HCEC 1CT (cell line): ENCODE measurements around the gene GTF2IRD1.
"Not testable (repeated sequence)": the region's sequence is repeated elsewhere in the genome, so short reads cannot be mapped to it uniquely, and the experiment has no call there.

Source experiments
- DNase-seq: peaks from one replicate; pipeline ENCODE4 v3.0.0-alpha.2; 2017

GTF2IRD1 gene

DNA sequence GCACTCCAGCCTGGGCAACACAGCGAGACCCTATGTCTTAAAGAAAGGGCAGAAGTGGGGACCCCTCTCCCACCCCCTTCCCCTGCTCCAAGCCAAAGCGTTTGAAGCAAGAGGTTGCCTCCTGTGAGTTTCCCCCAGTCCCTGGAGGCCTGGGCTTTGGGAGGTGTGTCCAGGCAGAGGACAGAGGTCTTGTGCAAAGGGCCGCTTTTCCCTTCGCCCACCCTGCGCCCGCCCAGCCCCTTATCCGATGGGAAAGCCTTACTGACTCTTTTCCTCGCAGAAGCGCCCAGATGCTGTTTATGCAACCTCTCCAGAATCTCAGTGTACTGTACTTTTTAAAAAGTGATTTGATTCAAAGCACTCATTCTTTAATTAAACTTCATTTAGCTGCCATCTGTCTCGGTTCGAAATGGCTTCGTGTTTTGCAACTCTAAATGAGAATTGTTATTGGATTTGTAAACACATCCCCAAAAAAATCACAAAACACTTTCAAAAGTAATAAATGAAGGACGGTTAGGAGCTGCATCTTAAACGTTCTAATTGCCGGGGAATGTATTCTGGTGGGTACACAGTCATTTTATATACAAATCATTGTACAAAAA, 153.3 kb downstream of the GTF2IRD1 start:
- DNase-seq, result no peak

DNA sequence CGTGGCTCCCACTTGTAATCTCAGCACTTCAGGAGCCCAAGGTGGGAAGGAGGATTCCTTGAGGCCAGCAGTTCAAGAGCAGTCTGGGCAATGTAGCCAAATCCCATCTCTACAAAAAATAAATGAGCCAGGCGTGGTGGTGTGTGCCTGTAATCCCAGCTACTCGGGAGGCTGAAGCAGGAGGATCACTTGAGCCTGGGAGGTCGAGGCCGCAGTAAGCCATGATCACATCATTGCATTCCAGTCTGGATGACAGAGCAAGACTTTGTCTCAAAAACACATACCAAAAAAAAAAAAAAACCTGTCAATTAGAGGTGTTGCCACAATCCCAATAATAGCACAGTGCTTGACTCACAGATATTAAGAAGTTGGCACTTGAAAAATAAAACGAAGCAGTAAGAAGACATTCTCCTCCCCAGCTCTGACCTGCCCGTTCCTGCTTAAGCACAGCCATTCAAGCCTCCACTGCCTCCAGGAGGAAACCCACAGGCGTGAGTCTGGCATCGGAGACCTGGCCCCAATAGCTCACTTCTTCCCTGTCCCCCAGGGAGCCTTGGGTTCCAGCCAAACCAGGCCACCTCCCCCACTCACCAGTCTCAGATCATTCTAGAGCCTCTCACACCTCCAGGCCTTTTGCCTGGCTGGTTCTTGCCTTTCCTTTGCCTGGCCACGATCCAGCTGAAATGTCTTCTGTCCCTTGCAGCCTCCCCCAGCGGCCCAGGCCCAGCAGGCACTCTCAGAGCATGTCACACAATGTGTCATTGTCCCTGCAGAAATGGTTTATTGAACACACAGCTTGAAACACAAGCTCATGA, 158.5 kb downstream of the GTF2IRD1 start:
- DNase-seq, result no peak

DNA sequence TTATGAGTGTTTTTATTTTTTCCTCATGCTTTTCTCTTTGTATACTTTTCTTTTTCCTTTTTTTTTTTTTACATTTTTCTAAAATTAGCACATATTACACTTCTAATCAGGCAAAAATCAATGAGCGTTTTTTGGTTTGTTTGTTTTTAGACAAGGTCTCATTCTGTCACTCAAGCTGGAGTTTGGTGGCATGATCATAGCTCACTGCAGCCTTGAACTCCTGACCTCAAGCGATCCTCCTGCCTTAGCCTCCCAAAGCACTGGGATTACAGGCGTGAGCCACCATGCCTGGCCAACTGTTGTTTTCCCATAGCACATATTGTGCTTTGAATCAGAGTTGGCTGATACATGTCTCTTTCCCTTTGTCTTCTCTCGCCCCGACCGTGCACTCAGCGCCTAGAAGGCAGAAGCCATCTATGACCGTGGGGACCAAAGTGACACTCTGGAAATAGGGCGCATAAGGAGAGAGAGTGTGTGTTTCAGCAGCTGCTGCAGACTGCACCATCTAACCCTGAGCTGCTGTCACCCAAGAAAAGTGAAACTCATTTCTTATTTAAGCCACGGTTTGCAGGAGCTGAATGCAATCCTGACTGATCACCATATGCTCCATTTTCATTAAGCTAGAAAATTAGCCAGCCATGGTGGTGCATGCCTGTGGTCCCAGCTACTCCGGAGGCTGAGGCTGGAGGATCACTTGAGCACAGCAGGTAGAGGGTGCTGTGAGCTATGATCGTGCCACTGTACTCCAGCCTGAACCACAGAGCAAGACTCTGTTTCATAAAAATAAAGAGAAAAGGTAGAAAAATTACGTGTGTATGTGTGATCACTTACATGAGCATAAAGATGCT, 162.5 kb downstream of the GTF2IRD1 start:
- no peak for DNase-seq

DNA sequence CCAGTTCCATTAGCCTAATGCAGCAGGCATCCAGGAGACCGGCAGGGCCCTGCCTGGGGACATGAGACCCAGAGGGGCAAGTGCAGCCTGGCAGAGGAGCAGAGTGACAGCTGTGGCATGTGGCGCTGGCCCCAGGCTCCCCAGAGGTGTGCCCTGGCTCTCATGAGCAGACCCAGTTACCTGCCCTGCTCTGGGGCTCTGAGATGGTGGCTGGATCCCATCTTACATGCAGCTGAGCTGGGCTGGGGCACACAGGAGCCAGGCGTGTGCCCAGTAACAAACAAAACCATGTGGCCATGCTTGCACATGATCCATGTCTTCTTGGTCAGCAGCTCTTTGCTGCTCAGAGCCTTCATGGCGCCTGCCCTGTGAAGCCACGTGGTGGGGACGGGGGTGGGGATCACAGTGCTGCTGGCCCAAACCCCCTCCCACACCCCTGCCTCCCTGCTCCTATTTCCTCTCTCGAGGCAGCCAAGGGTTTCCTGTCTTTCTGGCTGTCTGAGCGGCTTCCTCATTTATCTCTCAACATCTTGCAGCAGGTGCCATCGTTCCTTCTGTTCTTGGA, 163.6 kb downstream of the GTF2IRD1 start:
- no peak for DNase-seq

DNA sequence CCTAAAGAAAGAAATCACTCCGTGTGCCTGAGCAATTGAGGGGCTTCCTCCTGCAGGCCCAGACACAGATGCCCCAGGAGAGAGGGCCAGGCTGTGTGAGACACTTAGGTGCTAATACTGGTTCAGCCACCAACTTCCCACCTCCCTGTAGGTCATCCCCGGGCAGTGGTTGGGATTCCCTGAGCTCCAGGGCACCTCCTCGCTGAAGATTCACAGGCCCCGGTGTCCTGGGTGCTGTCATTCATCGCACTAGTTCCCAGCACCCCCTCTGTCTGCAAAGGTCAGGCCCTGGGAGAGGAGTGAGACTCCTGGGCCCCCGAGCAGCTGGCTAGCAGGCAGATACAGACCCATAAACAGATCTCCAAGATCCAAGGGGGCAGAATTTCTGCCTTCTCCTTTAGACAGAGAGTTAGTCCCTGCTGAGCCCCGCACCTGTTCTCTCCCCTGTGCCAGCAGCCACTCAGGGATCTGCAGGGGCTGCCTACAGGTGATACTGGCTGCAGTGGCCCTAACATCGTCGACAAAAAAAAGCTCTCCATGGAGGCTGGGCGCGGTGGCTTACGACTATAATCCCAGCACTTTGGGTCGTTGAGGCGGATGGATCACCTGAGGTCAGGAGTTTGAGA, 165.6 kb downstream of the GTF2IRD1 start:
- no peak for DNase-seq

DNA sequence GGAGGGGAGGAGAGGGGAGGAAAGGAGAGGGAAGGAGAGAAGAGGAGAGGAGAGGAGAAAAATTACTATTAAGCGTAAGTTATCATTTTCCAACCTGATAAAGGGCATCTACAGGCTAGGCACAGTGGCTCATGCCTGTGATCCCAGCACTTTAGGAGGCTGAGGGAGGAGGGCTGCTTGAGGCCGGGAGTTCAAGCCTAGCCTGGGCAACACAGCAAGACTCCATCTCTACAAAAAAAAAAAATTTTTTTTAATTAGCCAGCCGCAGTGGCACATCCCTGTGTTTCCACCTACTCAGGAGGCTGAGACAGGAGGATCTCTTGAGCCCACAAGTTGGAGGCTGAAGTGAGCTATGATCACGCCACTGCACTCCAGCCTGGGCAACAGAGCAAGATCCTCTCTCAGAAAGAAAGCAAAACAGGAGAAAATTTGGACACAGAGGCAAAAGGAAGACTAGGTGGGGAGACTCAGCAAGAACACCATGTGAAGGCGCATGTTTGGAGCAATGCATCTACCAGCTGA, 168.6 kb downstream of the GTF2IRD1 start:
- DNase-seq, result no peak

DNA sequence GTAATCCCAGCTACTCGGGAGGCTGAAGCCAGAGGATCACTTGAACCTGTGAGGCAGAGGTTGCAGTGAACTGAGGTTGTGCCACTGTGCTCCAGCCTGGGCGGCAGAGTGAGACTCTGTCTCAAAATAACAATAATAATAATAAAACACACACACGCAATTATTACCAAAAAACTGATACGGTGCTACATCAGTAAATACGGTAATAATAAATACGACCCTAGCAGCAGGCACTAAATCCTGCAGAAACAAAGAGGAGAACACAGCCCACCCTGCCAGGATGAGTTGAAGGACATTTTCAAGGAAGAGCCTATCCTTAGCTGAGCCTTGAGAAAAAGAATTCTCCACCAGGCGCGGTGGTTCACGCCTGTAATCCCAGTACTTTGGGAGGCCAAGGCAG, 169.4 kb downstream of the GTF2IRD1 start:
- no peak for DNase-seq

DNA sequence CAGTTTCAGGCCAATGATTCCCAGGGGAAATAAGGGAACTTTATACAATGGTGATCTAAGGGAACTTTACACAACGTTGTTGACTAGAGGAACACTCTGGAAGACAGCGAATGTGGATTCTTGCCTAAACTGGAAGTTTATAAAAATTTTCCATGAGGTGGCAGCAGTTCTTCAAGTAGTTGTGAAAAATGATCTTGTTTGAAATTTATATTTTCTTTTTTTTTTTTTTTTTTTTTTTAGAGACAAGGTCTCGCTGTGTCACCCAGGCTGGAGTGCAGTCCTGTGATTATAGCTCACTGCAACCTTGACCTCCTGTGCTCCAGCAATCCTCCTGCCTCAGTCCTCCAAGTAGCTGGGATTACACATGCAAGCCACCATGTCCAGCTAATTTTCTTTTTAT, 171.7 kb downstream of the GTF2IRD1 start:
- peak; percentile 45 for DNase-seq

DNA sequence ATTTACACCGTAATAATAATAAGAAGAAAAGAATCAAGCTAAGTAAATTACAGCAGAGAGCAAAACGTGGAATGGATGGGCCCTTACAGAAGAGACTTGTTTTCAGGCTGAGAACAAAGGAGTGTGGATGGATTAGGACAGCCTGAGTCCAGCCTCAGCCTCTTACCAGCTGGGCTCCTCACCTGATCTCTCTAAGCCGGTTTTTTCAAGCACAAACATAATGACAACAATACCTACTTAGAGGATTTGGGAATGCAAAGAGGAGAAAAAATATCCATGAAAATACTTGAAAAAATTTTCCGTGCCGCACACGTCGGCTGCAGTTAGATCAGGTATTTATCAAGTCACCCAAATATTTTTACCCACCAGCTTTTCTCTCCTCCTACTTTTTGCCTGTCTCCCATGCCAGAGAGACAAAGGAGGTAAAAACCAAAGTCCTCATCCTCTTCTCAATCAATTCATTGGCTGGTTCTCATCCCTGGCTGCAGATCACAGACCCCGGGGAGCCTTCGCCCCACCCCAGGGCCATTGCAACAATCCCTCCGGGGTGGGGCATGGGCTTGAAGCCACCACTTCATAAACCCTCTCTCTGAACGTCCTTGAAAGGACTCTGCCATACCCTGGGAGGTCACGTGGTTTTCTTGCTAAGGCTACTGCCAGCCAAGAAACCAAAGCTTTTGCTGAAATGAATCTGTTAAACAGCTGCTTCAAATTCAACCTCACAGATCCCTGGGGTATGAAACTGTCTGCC, 174.1 kb downstream of the GTF2IRD1 start:
- DNase-seq, result no peak

DNA sequence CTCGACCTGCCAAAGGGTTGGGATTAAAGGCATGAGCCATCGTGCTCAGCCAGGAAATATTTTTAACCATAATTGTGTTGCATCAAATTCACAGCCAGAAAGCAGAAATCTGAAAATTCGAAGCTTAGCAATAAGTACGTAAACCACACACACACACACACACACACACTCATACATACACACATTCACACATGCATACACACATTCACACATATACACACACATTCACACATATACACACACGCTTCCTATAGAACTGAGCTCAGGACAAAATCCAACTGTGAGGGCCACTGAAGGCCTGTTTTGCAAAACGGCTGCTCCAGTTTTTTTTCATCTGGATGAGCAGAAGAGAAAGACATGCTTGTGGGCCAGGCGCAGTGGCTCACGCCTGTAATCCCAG, 178.8 kb downstream of the GTF2IRD1 start:
- no peak for DNase-seq

DNA sequence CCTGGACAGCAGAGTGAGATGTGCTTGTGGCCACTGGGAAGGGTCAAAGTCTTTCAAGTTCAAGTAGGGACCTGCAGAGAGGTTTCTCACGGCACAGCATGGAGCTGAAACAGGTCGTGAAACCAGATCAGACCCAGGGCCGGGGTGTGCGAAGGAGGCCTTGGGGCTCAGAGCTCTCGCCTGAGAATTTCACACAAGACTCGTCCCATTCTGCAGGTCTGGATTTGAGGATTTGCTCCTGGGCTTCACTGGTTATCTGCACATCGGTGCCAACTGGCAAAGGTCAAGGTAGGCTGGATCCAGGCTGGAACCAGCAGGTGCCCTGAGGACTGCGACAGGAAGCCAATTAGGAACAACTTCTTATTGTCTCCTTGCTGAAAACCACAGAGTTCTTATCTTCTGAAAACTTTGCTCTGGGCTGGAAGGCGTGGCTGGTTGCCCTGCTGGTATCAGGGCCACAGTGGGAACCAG, 179.8 kb downstream of the GTF2IRD1 start:
- no peak for DNase-seq

DNA sequence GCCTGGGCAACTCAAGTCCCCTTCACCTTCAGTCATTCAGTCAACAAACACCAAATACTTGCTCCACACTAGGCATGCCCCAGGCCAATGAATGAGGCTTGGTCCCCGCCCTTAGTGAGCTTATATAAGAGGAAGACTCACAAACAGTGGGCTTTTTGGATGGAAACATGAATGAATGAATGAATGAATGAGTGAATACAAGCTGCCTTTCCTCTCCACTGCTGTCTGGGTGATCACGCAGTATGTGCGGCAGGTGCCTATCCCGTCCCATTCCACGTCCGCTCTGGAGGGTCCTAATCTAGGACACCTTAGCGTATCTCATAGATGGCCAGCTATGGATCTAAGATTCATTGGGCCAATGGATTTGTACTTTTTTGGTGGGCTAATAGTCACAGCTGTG, 184.0 kb downstream of the GTF2IRD1 start:
- no peak for DNase-seq

DNA sequence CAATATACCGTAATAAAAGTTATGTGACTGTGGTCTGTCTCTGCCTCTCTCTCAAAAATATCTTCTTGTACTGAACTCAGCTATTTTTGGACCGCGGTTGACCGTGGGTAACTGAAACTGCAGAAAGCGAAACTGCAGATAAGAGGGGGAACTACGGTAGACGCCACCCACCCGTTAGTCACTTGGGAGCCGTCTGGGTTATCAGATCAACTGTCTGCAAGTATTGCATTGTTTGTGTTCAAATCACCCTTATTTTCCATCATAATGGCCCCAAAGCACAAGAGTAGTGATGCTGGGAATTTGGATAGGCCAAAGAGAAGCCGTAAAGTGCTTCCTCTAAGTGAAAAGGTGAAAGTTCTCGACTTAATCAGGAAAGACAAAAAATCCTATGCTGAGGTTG, 196.3 kb downstream of the GTF2IRD1 start:
- DNase-seq, result not testable (repeated sequence)

DNA sequence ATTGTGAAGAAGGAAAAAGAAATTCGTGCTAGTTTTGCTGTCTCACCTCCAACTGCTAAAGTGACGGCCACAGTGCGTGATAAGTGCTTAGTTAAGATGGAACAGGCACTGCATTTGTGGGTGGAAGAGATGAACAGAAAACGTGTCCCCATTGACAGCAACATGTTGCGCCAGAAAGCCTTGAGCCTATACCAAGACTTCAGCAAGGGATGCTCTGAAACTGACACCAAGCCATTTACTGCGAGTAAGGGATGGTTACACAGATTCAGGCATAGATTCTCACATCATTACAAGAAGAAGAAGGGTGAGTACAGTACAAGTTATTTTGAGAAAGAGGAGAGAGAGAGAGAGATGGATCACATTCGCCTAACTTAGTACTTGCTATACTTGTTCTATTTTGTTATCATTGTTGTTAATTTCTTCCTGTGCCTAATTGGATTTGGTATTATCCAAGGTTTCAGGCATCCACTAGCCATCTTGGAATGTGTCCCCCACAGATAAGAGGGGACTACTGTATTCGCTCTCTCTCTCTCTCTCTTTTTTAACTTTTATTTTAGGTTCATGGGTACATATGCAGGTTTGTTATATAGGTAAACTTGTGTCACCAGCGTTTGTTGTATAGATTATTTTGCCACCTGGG, 196.9 kb downstream of the GTF2IRD1 start:
- not testable (repeated sequence) for DNase-seq

DNA sequence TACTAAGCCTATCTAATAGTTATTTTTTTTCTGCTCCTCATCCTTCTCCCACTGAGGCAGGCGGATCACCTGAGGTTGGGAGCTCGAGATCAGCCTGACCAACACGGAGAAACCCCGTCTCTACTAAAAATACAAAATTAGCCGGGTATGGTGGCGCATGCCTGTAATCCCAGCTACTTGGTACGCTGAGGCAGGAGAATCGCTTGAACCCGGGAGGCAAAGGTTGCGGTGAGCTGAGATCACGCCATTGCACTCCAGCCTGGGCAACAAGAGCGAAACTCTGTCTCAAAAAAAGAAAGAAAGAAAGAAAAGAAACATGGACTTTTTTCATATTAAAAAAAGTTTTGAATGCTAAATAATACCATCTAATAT, 197.4 kb downstream of the GTF2IRD1 start:
- not testable (repeated sequence) for DNase-seq
